Small intestine (tissue), 7 donors: ENCODE measurements around the gene REST. TPM values are rescaled to one million over a fixed set of nuclear protein-coding genes. Genes with fewer than 3 reads are reported as not detected.

Experiments
- DNase-seq, 2 donors: peaks; one replicate each; pipeline versions ENCODE4 v3.0.0 to v3.0.0-alpha.2; 2013
- FAIRE-seq: peaks from 2 replicates; lab custom pipeline; 2012; peaks lifted over from hg19 to GRCh38; lab: Jason Lieb, UNC
- H3K27ac ChIP-seq, 3 donors: one replicate each; pipeline ENCODE4 v1.5.1; 2013; ENCODE audit warnings: low read length in 2 of 3, mild to moderate bottlenecking in 2 of 3, control low read depth in 1 of 3, inconsistent platforms in 1 of 3, low read depth in 1 of 3, moderate library complexity in 1 of 3
- H3K27me3 ChIP-seq, 3 donors: one replicate each; pipeline ENCODE4 v1.6.1; 2013; ENCODE audit warnings: low read length in 3 of 3, inconsistent platforms in 1 of 3; ENCODE audit not compliant: control insufficient read depth in 3 of 3, insufficient read depth in 3 of 3
- H3K36me3 ChIP-seq, 3 donors: one replicate each; pipeline ENCODE4 v1.6.1; 2013; ENCODE audit warnings: low read length in 3 of 3, inconsistent platforms in 1 of 3, low read depth in 1 of 3, mild to moderate bottlenecking in 1 of 3, moderate library complexity in 1 of 3; ENCODE audit not compliant: control insufficient read depth in 3 of 3, insufficient read depth in 2 of 3
- H3K4me1 ChIP-seq, 3 donors: one replicate each; pipeline ENCODE4 v1.6.1; 2013; ENCODE audit warnings: low read length in 2 of 3, inconsistent platforms in 1 of 3, low read depth in 1 of 3, mild to moderate bottlenecking in 1 of 3, moderate library complexity in 1 of 3; ENCODE audit not compliant: control insufficient read depth in 3 of 3, insufficient read depth in 2 of 3
- H3K4me3 ChIP-seq, 3 donors: one replicate each; pipeline ENCODE4 v1.5.1; 2013; ENCODE audit warnings: low read length in 3 of 3, control low read depth in 1 of 3, inconsistent platforms in 1 of 3, low read depth in 1 of 3, mild to moderate bottlenecking in 1 of 3, moderate library complexity in 1 of 3
- H3K9me3 ChIP-seq, 2 donors: one replicate each; pipeline ENCODE4 v1.6.1; 2013; ENCODE audit warnings: low read depth in 1 of 2, low read length in 1 of 2; ENCODE audit not compliant: control insufficient read depth in 2 of 2, insufficient read depth in 1 of 2
- WGBS, 3 donors: extraction: QIAGEN DNeasy Blood & Tissue Kit; methylation state at CpG; one replicate each; pipeline ENCODE4 v1.1.7; 2013; 5-methylcytosine and 5-hydroxymethylcytosine counted together
- polyA plus RNA-seq, 4 donors: library from polyadenylated mRNA; stranded (reverse) in 3 of 4; unstranded in 1 of 4; fragments of 200-250 nt in 3 of 4; fragments of 120-200 nt in 1 of 4; gene quantifications; one replicate each; pipeline versions ENCODE4 v1.2.1 to v1.2.3, GENCODE V29; 2013
- donor health status: healthy with polysubstance abuse.
- donor health status: control.
- donor health status: control.
- donor health status: Bipolar disorder and iron deficiency.
- donor health status: healthy.

REST gene
- polyA plus RNA-seq, 4 donors: 3.8 to 24.2 (median 4.8) TPM

GRCh38 chr4:56986192-56986591 lies 78.5 kb downstream of the REST start:
- 68 to 92% (median 78%) methylated on average over 1 of the region's 1 CpG for WGBS, 3 donors
- FAIRE-seq: no peak
- Histone ChIP-seq H3K27ac (no peak overlapping the region), H3K4me3 (no peak overlapping the region), H3K4me1 (peaks cover 0 to 9% (median 2%) of the 10 kb centered on the region in 3 donors), H3K36me3 (peaks cover 10 to 30% (median 13%) of the 10 kb centered on the region in 3 donors), H3K27me3 (no peaks in the 10 kb centered on the region), H3K9me3 (no peaks in the 10 kb centered on the region)
- no peak for DNase-seq

- H3K36me3 ChIP-seq: peaks cover 10 to 33% (median 13%) of the 10 kb centered on the region in 3 donors
- H3K27me3 ChIP-seq: no peaks in the 10 kb centered on the region
- H3K4me3 ChIP-seq: no peak overlapping the region
- FAIRE-seq (no peak), DNase-seq (no peak)
- peaks cover 0 to 6% (median 0%) of the 10 kb centered on the region in 3 donors for H3K4me1 ChIP-seq
- H3K27ac ChIP-seq: no peak overlapping the region
- 95 to 97% (median 96%) methylated on average over 3 of the region's 3 CpGs for whole genome bisulfite sequencing, 3 donors
- no peaks in the 10 kb centered on the region for H3K9me3 ChIP-seq
Measured at GRCh38 chr4:56986952-56987351, 79.3 kb downstream of the REST start.

- WGBS, 3 donors: 87 to 97% (median 93%) methylated on average over 6 of the region's 6 CpGs
- DNase-seq (no peak), FAIRE-seq (no peak)
- H3K27me3 ChIP-seq: no peaks in the 10 kb centered on the region
- H3K4me1 ChIP-seq: no peaks in the 10 kb centered on the region
- no peak overlapping the region for H3K4me3 ChIP-seq
- H3K36me3 ChIP-seq: peaks cover 10 to 38% (median 15%) of the 10 kb centered on the region in 3 donors
- no peak overlapping the region for H3K27ac ChIP-seq
- H3K9me3 ChIP-seq: no peaks in the 10 kb centered on the region
Measured at GRCh38 chr4:56990109-56990905, 82.6 kb downstream of the REST start.

- Histone ChIP-seq H3K9me3 (no peaks in the 10 kb centered on the region), H3K4me1 (no peaks in the 10 kb centered on the region), H3K4me3 (no peak overlapping the region), H3K36me3 (peaks cover 8 to 38% (median 21%) of the 10 kb centered on the region in 3 donors), H3K27ac (no peak overlapping the region), H3K27me3 (no peaks in the 10 kb centered on the region)
- 35 to 59% (median 46%) methylated on average over 7 of the region's 7 CpGs for WGBS, 3 donors
- DNase-seq: peak; percentile 3 to 16
- no peak for FAIRE-seq
Measured at GRCh38 chr4:56995525-56995924, 87.8 kb downstream of the REST start.

- H3K9me3 ChIP-seq: no peaks in the 10 kb centered on the region
- peaks cover 13 to 50% (median 27%) of the 10 kb centered on the region in 3 donors for H3K36me3 ChIP-seq
- no peak overlapping the region for H3K4me3 ChIP-seq
- H3K27me3 ChIP-seq: no peaks in the 10 kb centered on the region
- no peak overlapping the region for H3K27ac ChIP-seq
- DNase-seq: no peak
- no peak for FAIRE-seq
- no peaks in the 10 kb centered on the region for H3K4me1 ChIP-seq
- WGBS, 3 donors: 97 to 100% (median 98%) methylated on average over 1 of the region's 1 CpG
Measured at GRCh38 chr4:56999751-57000150, 92.1 kb downstream of the REST start.

- peak in 1 of 2 donors; percentile 35 for DNase-seq
- H3K4me3 ChIP-seq: no peak overlapping the region
- H3K36me3 ChIP-seq: peaks cover 11 to 38% (median 25%) of the 10 kb centered on the region in 3 donors
- no peak overlapping the region for H3K27ac ChIP-seq
- H3K9me3 ChIP-seq: no peaks in the 10 kb centered on the region
- WGBS, 3 donors: 64 to 73% (median 65%) methylated on average over 4 of the region's 4 CpGs
- H3K4me1 ChIP-seq: no peaks in the 10 kb centered on the region
- no peaks in the 10 kb centered on the region for H3K27me3 ChIP-seq
- no peak for FAIRE-seq
Measured at GRCh38 chr4:57013543-57014120, 105.9 kb downstream of the REST start.

Other genes starting within 250 kb of the REST start
- gene HOPX, start 226.6 kb upstream of the REST start, polyA plus RNA-seq: 100 to 1,000 TPM in 1 of 4 donors, 10 to 100 TPM in 2, 1 to 10 TPM in 1; 8.6 to 146 (median 47.4) TPM
- gene SPINK2, start 86.2 kb upstream of the REST start, polyA plus RNA-seq: 1 to 10 TPM in 1 of 4 donors, under 1 TPM in 2, not detected in 1; 0.51 to 7.0 (median 0.52) TPM
- gene NOA1, start 69.7 kb downstream of the REST start, polyA plus RNA-seq: 10 to 100 TPM; 11.4 to 28.6 (median 15.2) TPM
- 10 to 100 TPM; 35.6 to 74.5 (median 38.7) TPM for gene POLR2B, start 71.0 kb downstream of the REST start, polyA plus RNA-seq
- 100 to 1,000 TPM in 1 of 4 donors, 10 to 100 TPM in 2, 1 to 10 TPM in 1; 8.9 to 240 (median 50.5) TPM for gene IGFBP7, start 202.5 kb downstream of the REST start, polyA plus RNA-seq